HAP-1 (cell line): ENCODE results near the gene NAT8L.

Source experiments
- DNase-seq, 2 experiments: peaks; one replicate each; pipeline ENCODE4 v3.0.0-alpha.2; 2016 to 2020; ENCODE audit warnings: low spot score in 2 of 2
- H3K27me3 ChIP-seq: fragments of 250-450 bp; sonication (Bioruptor Pico); 2 replicates; pipeline ENCODE4 v1.5.1; 2020; ENCODE audit warnings: low read depth, mild to moderate bottlenecking, moderate library complexity
- H3K36me3 ChIP-seq: fragments of 250-450 bp; sonication (Bioruptor Pico); replicated peaks from 2 replicates; pipeline ENCODE4 v1.5.1; 2020; ENCODE audit warnings: mild to moderate bottlenecking
- H3K4me1 ChIP-seq: fragments of 250-450 bp; sonication (Bioruptor Pico); 2 replicates; pipeline ENCODE4 v1.5.1; 2020; ENCODE audit warnings: mild to moderate bottlenecking
- H3K4me3 ChIP-seq: fragments of 250-450 bp; sonication (Bioruptor Pico); 2 replicates; pipeline ENCODE4 v1.5.1; 2020; ENCODE audit warnings: mild to moderate bottlenecking, moderate library complexity
- H3K9me3 ChIP-seq: fragments of 250-450 bp; sonication (Bioruptor Pico); 2 replicates; pipeline ENCODE4 v1.5.1; 2020; ENCODE audit warnings: mild to moderate bottlenecking, moderate library complexity
- in situ Hi-C: fragments of 300-500 bp; cut with MboI; formaldehyde crosslinking; loops from 3 replicates; pipeline ENCODE4 v1.14.3; 2020; ENCODE audit warnings: low sequenced_read_pairs, inconsistent platforms, mixed read lengths

Gene NAT8L

GRCh38 chr4:2080429-2081300, 21.5 kb downstream of the NAT8L start:
- in situ Hi-C loops, result no loop called here

DNA sequence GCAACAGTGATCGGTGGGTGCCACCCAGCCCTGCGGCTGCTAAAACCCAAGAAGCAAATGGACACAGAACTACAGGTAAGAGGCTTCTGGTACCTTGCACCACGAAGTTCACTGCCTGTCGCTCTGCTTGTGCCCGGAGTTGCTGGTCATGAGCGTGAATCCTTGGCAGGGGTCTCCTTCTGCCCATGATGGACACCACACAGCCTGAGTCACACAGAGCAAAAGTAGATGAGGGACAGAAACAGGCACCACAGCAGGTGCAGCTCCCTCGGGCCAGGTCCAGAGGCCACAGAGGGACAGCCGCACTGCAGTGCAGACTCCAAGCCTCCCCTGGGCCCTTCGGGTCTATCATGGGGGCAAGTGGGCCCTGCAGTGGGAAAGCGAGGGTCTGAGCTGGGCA, 22.4 kb downstream of the NAT8L start:
- in situ Hi-C loops, result no loop called here
- no peak for DNase-seq
- Histone ChIP-seq H3K9me3 (no peaks in the 10 kb centered on the region), H3K36me3 (no peaks in the 10 kb centered on the region), H3K4me3 (no peak overlapping the region), H3K4me1 (no peaks in the 10 kb centered on the region), H3K27me3 (no peaks in the 10 kb centered on the region)

More at GRCh38 chr4:2080429-2081300, 21.5 kb downstream of the NAT8L start:
- peak in 1 of 2 experiments; percentile 6 for DNase-seq
- Histone ChIP-seq H3K9me3 (no peaks in the 10 kb centered on the region), H3K4me1 (no peaks in the 10 kb centered on the region), H3K36me3 (no peaks in the 10 kb centered on the region), H3K4me3 (no peak overlapping the region), H3K27me3 (no peaks in the 10 kb centered on the region)

DNA sequence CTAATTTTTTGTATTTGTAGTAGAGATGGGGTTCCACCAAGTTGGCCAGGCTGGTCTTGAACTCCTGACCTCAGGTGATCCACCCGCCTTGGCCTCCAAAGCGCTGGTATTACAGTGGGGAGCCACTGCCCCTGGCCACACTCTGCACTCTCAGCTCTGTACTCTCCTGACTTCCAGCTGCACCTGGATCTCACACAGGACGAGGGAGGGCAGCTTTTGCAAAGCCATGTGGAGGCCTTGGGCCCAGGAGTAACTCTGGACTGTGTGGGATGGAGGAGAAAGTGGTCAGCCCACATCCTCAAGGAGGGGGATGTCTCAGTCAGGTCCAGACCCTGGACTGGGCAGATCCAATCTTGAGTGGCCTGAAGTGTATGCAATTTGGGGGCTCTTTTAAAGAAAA, 23.0 kb downstream of the NAT8L start:
- H3K36me3 ChIP-seq, result no peaks in the 10 kb centered on the region
- no peak overlapping the region for H3K4me3 ChIP-seq
- DNase-seq, result no peak
- H3K9me3 ChIP-seq, result no peaks in the 10 kb centered on the region
- in situ Hi-C loops, result no loop called here
- H3K27me3 ChIP-seq, result no peaks in the 10 kb centered on the region
- H3K4me1 ChIP-seq, result no peaks in the 10 kb centered on the region

DNA sequence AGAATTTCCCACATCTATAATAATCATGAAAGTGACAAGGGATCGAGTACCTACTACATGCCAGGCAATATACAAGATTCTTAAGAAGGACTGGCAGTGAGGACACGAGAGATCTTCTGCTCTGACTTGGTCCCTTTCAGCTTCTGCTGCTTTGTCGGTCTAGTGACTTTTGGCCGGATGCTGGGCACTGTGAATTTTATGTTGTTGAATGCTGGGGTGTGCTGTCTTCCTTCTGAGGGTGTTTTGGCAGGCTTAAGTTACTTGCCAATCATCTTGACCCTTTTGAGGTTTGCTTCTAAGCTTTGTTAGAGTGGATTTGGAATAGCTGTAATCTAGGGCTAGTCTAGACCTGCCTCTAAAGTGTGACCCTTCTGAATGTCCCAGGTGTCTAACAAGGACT, 23.5 kb downstream of the NAT8L start:
- in situ Hi-C loops, result no loop called here
- no peaks in the 10 kb centered on the region for H3K9me3 ChIP-seq
- H3K27me3 ChIP-seq, result no peaks in the 10 kb centered on the region
- no peak for DNase-seq
- no peaks in the 10 kb centered on the region for H3K4me1 ChIP-seq
- H3K4me3 ChIP-seq, result no peak overlapping the region
- no peaks in the 10 kb centered on the region for H3K36me3 ChIP-seq

- Histone ChIP-seq H3K9me3 (no peaks in the 10 kb centered on the region), H3K4me1 (no peaks in the 10 kb centered on the region), H3K27me3 (no peaks in the 10 kb centered on the region), H3K4me3 (no peak overlapping the region), H3K36me3 (no peaks in the 10 kb centered on the region)
- in situ Hi-C loops, result no loop called here
- no peak for DNase-seq
Measured at GRCh38 chr4:2083116-2083825, 24.1 kb downstream of the NAT8L start.

DNA sequence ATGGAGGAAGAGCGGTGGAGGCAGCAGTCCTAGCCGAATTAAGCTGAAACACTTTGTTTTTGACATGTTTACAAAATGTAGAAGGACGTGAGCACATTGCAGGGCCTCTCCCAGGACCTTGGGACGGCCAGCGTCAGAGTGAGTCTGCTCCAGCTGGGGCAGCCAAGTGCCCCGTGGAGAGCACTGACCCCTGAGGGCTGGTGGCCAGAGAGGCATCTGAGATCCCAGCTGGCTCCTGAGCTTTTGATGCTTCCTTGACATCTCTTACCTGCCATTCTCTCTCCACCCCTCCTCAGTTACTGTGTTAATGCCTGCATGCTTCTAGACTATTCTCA, 24.7 kb downstream of the NAT8L start:
- no peaks in the 10 kb centered on the region for H3K27me3 ChIP-seq
- no peaks in the 10 kb centered on the region for H3K36me3 ChIP-seq
- DNase-seq, result no peak
- no peaks in the 10 kb centered on the region for H3K9me3 ChIP-seq
- peaks cover under 1% of the 10 kb centered on the region for H3K4me1 ChIP-seq
- H3K4me3 ChIP-seq, result no peak overlapping the region
- in situ Hi-C loops, result no loop called here

GRCh38 chr4:2084316-2084715, 25.2 kb downstream of the NAT8L start:
- no peak for DNase-seq

DNA sequence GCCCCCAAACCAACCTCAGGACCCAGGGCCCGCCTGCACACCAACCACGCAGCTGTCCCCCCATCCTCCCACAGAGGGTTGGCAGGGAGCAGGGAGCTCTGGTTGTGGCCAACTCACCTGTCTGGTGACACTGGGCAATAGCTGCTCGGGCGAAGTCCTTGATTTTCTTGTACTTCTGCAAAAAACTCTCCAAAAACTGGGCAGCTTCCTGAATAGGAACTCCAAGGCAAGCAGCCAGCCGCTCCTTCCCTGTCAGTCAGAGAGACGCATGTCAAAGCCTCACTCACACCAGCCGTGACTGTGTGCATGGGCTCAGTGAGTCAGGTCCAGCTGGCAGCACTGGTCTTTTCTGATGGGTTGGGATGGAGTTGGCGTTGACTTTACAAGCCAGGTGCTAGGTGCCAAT, 26.4 kb downstream of the NAT8L start:
- in situ Hi-C loops, result no loop called here
- no peak for DNase-seq
- Histone ChIP-seq H3K4me3 (no peak overlapping the region), H3K4me1 (peaks cover 5% of the 10 kb centered on the region), H3K36me3 (no peaks in the 10 kb centered on the region), H3K27me3 (no peaks in the 10 kb centered on the region), H3K9me3 (no peaks in the 10 kb centered on the region)

More at GRCh38 chr4:2084316-2084715, 25.2 kb downstream of the NAT8L start:
- in situ Hi-C loops, result no loop called here
- H3K4me1 ChIP-seq, result peaks cover 5% of the 10 kb centered on the region
- no peak overlapping the region for H3K4me3 ChIP-seq
- H3K36me3 ChIP-seq, result no peaks in the 10 kb centered on the region
- no peaks in the 10 kb centered on the region for H3K9me3 ChIP-seq
- H3K27me3 ChIP-seq, result no peaks in the 10 kb centered on the region

DNA sequence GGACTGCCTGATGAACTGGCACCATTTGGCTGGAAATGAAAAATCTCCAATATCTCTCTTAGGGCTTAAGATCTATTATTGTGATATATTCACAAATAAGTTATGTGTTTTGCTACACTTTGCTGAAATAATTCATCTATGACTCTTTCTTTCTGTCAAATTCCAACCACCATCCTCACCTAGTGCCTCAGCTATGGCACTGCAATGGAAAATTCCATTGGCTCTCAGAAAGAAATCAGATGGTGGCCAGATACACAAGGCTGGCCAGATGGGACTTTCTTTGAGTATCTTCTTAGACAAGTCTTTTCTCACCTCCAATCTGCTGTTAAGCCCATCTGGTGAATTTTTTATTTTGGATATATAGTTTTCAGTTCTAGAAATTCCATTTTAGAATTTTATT, 28.0 kb downstream of the NAT8L start:
- H3K9me3 ChIP-seq, result no peaks in the 10 kb centered on the region
- H3K27me3 ChIP-seq, result no peaks in the 10 kb centered on the region
- DNase-seq, result no peak
- in situ Hi-C loops, result no loop called here
- H3K36me3 ChIP-seq, result no peaks in the 10 kb centered on the region
- H3K4me3 ChIP-seq, result no peak overlapping the region
- H3K4me1 ChIP-seq, result peaks cover 5% of the 10 kb centered on the region

- Histone ChIP-seq H3K4me1 (peaks cover 5% of the 10 kb centered on the region), H3K9me3 (no peaks in the 10 kb centered on the region), H3K4me3 (no peak overlapping the region), H3K36me3 (no peaks in the 10 kb centered on the region), H3K27me3 (no peaks in the 10 kb centered on the region)
- DNase-seq, result no peak
- in situ Hi-C loops, result no loop called here
Measured at GRCh38 chr4:2089222-2089621, 30.1 kb downstream of the NAT8L start.

- Histone ChIP-seq H3K4me1 (peaks cover 5% of the 10 kb centered on the region), H3K36me3 (no peaks in the 10 kb centered on the region), H3K27me3 (no peaks in the 10 kb centered on the region), H3K9me3 (no peaks in the 10 kb centered on the region), H3K4me3 (no peak overlapping the region)
- in situ Hi-C loops, result no loop called here
- DNase-seq, result no peak
Measured at GRCh38 chr4:2090642-2091041, 31.5 kb downstream of the NAT8L start.

DNA sequence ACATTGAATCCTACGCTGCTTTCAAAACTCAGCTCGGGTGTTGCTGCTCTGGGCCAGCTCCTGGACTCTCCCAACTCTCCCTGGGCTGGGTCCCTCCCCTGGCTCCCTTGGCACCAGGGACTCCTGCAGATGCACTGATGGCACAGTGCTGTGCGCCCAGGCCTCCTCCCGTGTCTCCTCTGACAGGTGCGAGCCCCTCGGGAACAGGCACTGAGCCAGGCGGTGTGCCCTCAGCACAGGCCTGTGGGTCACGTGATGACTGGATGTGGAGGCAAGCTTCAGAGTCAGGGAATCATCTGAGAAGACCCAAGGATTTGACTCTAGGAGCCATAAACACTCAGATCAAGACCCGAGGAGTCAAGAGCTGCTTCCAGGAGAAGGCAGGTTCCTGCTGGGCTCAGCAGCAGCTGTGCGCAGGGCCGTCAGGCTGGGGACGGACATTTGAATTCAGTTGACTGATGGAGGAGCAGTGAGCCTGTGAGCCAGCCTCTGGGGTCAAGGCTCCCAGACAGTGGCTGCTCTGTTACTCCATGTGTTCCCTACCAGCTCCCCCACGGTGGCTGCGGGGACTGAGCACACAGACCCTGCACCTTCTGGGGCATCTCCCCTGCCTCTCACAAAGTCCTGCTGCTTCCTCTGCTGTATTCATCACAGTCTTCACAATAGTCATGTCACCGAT, 33.0 kb downstream of the NAT8L start:
- in situ Hi-C loops, result no loop called here

GRCh38 chr4:2092669-2093053, 33.5 kb downstream of the NAT8L start:
- H3K4me1 ChIP-seq, result peaks cover 5% of the 10 kb centered on the region
- DNase-seq, result no peak
- no peaks in the 10 kb centered on the region for H3K27me3 ChIP-seq
- in situ Hi-C loops, result no loop called here
- no peaks in the 10 kb centered on the region for H3K9me3 ChIP-seq
- H3K36me3 ChIP-seq, result no peaks in the 10 kb centered on the region
- H3K4me3 ChIP-seq, result no peak overlapping the region

More for the DNA sequence above, 33.0 kb downstream of the NAT8L start:
- H3K9me3 ChIP-seq, result no peaks in the 10 kb centered on the region
- H3K27me3 ChIP-seq, result no peaks in the 10 kb centered on the region
- no peak for DNase-seq
- H3K36me3 ChIP-seq, result no peaks in the 10 kb centered on the region
- peaks cover 5% of the 10 kb centered on the region for H3K4me1 ChIP-seq
- no peak overlapping the region for H3K4me3 ChIP-seq

- no peaks in the 10 kb centered on the region for H3K27me3 ChIP-seq
- H3K4me3 ChIP-seq, result no peak overlapping the region
- H3K4me1 ChIP-seq, result peaks cover 5% of the 10 kb centered on the region
- no peaks in the 10 kb centered on the region; the same call in 1 of the 2 replicates for H3K9me3 ChIP-seq
- H3K36me3 ChIP-seq, result no peaks in the 10 kb centered on the region
- in situ Hi-C loops, result no loop called here
- DNase-seq, result no peak
Measured at GRCh38 chr4:2093265-2093664, 34.1 kb downstream of the NAT8L start.
